Anterior cingulate cortex (tissue), 58 donors: ENCODE data around the gene LIN28B.
"Not testable (repeated sequence)": the region's sequence is repeated elsewhere in the genome, so short reads cannot be mapped to it uniquely, and the experiment has no call there.

Source experiments
- DNase-seq, 58 donors: peaks; one replicate each; lab custom pipeline; 2025; lab: John Stamatoyannopoulos, UW

Gene LIN28B

DNA sequence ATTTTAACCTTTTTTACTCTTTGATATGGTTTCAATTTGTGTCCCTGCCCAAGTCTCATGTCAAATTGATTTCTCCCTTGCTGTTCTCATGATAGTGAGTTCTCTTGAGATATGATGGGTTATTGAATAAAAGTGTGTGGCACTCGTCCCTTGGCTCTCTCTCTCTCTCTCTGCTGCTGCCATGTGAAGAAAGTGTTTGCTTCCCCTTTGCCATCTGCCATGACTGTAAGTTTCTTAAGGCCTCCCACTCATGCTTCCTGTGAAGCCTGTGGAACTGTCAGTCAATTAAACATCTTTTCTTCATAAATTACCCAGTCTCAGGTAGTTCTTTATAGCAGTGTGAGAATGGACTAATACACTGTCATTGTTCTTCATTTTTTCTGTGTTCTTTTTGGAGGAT, 48.5 kb downstream of the LIN28B start:
- DNase-seq = no peak

DNA sequence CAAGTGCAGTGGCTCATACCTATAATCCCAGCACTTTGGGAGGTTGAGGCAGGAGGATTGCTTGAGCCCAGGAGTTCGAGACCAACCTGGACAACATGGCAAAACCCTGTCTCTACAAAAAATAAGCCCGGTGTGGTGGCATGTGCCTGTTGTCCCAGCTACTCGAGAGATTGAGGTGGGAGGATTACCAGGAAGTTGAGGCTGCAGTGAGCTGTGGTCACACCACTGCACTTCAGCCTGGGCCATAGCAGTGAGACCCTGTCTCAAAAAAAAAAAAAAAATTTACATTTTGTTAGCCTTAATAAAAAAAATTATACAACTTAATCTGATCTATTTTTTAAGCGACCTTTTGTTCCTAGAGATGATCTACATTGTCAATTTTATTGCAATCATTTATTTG, 56.6 kb downstream of the LIN28B start:
- DNase-seq = not testable (repeated sequence)

DNA sequence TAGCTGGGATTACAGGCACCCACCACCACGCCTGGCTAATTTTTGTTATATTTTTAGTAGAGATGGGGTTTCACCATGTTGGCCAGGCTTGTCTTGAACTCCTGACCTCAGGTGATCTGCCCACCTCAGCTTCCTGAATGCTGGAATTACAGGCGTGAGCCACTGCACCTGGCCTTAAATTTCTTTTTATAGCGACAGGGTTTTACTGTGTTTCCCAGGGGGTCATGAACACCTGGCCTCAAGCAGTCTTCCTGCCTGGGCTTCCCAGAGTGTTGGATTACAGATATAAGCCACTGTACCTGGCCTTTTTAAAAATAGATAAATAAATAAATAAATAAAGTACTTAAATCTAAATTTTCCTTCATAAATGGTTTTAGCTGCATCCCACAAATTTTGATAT, 57.5 kb downstream of the LIN28B start:
- no peak for DNase-seq

DNA sequence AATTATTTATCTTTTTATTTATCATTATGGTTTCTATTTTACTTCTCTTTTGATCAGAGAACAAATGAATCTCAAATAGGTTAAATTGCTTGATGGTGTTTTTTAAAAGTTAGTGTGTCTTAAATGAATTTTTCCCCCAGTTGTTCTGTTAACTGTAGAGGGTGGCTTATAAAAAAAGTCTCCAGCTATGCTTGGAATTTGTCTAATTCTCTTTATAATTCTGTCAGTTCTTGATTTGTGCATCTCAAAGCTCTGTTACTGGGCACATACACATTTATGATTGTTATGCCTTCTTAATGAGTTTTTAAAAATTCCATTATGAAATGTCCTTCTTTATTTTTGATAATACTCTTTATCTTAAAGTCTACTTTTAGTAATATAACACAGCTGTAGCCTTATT, 58.0 kb downstream of the LIN28B start:
- no peak for DNase-seq

DNA sequence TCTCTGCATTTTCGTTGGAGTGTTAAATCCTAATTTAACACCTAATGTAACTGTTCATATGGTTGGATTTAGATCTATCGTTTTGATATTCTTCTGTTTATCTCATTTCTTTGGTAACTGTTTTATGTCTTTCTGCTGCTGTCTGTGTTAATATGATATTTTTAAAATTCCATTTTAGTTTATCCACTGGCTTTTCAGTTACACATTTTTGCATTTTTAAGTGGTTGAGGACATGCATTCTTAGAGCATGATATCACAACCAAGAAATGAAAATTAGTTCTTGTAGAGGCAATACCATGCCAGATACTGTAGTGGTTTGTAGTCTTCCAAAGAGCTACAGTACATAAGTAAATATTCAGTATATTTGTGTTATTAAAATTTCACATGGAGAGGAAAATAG, 58.6 kb downstream of the LIN28B start:
- DNase-seq = no peak

DNA sequence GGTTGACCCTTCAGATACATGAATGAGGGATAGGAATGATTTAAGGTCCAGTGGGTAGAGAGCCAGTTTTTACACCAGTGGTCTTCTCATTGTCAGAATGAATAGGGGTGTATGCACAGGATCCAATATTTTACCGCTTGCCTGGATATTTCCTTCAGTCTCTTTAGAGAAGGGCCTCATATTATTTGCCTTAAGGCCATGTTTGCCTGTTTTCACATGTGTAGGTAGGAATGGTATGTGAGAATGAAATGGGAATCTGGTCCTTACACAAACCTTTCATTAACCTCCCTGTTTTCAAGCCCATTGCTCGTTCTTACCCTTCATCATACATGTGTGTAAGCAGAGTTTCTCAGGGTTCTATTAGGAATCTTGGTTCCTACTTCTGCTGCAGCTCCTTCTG, 62.4 kb downstream of the LIN28B start:
- DNase-seq = no peak

DNA sequence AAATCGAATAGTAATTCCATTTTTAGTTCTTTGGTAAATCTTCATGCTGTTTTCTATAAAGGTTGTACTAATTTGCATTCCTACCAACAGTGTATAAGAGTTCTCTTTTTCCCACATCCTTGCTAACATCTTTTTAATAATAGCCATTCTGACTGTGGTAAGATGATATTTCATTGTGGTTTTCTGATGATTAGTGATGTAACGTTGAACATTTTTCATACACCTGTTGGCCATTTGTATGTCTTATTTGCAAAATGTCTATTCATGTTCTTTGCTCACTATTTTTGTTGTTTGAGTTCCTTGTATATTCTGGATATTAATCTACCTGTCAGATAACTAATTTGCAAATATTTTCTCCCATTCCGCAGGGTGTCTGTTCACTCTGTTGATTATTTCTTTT, 64.5 kb downstream of the LIN28B start:
- DNase-seq = no peak

DNA sequence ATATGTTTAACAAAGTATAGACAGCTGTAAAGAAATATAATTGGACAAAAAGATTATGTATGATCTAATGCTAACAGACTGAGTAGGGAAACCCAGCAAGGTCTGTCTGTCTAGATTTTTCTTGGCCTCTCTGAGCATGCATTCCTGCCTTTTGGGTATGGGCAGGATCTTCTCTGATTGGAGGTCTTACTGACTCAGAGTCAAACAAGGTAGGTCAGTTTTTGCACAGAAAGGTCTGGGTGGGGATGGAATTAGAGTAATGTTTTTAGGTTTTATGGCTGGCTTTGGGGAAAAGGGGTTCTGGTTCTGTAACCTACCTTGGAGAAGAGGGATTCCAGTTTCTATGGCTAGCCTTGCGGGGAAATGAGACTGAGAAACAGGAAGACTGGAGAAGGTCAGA, 65.5 kb downstream of the LIN28B start:
- no peak for DNase-seq

DNA sequence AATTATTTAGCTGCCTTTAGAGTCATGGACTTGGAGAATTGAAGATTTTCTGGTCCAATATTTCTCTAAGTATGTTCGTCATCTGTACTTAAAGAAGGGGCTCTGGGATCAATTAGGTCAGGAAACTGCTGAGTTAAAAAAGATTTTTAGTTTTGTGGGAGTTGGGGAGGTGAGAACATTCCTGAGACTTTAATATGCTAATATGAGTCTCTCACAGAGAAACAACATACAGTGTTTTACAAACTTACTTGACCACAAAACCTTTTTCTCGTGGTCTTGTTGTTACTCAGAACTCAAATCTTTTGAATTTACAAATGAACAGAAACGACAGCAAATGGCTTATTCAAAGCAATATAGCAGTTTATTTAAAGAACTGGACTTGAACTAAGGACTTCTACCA, 67.9 kb downstream of the LIN28B start:
- DNase-seq = no peak

DNA sequence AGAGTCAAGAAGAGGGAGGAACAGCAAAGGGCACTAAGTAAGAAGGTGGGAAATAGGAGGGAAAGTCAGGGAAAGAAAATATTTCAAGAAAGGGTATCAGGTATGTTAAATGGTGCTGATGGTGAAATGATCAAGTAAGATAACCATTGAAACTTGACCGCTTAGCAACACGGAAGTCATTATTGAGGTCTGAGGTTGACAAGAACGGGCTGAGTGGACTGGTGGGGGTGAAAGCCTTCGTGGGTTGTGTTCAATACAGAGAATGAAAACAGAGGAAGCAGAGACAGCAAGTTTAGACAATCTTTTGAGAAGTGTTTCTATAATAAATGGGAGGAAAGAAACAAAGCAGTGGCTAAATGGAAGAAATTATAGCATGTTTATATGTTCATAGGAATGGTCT, 72.0 kb downstream of the LIN28B start:
- no peak for DNase-seq

DNA sequence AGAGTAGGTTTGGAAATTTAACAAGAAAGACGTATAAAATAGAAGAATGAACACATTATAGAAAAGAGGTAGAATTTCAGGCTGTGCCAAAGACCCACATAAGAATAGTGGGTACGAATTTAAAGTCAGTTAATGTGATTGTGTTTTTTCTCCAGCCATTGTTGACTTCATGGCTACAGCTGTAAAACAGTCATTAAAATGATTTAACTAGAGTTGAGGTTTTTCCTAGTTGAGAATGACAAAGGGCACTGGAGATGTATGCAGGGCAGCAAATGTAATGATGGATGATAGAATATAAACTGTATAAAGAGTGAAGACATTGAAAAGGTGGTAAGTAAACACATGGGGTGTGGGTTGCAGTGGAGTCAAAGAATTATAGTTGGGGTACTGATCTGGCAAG, 72.7 kb downstream of the LIN28B start:
- DNase-seq = no peak

DNA sequence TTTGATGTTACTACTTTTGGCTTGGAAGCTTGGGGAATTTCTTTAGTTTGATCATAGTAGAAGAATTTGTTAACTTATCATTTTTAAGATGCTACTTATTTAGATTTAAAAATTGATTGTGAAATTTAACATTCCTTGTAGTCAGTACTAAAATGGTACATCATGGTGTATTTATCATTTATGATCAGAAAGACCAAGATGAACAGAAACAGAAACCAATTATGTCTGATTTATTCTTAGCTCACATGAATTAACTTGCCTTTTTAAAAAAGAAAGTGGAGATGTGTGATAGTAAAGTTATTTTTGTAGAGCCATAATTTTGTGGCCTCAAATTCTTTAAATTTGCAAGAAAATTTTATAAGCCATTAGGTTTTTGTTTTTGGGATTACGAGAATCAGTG, 77.6 kb downstream of the LIN28B start:
- DNase-seq = no peak

DNA sequence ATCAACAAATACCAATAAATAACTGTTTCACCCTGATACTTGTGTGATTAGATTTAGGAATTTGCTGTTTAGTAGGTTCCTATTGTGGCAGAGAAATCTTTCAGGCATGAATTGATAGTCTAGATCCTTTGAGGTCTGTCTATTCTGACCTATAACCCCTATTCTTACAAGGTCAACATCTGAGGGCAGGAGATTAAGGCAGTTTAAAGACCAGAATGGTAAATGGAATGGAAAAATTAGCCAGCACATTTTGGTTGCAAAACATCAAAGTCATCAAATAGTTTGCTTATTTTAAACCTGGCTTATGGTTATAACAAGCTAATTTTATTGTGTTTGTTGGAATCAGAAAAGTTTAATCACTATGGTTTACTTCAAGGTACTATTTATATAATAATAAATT, 78.4 kb downstream of the LIN28B start:
- no peak for DNase-seq

DNA sequence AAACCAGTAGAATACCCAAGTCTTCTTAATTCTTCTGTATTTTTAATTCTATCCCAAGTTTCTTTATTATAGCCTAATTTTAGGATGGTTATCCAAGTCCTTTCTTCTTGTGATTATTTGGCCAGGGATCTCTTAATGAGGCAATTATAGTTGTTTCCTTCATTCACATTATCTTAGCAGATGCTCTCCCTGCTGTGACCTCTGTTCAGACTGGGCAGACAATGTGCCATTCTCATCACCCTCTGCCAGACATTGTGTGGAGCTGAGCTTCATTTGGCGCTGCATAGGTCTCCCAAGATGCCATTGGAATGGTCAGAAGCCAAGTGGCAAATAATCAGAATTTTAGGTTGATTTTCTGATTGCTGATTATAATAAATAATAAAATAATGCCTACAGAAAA, 79.4 kb downstream of the LIN28B start:
- peak in 1 of 58 donors; percentile 2 for DNase-seq

DNA sequence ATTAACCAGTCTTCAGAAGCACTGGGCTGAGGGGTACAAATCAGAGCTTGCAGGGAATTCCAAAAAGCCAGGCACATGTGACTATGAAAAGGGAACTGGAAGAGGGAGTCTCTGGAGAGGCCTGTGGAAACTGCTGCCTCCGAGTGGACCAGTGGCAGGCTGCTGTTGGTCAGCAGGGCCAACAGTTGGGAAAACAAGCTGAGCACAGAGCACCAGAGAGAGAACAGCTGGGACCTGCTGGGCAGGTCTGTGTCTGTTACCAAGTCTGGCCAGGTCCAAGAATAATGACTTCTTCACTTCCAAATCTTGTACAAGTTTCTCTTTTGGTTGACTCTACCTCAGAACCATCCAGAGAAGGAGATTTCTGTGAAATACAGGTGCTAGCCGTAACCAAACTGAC, 81.4 kb downstream of the LIN28B start:
- peak in 1 of 58 donors; percentile 0 for DNase-seq

DNA sequence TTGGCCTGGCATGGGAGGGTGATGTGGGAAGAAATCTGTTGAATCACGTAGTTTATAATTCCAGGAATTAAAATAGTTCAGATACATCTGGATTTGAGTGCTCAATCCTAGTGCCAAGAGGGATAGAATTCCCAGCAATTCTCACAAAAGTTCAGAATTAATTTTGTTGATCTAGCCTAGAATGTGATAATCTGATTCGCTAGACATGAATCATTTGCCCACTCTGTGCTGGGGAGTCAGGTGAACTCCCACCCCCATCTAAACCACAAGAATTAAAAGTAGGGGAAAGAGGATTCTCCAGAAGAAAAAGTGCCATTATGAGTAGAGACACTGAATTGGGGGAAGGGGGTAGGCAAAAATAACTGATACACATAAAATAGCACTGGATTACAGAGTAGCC, 85.0 kb downstream of the LIN28B start:
- no peak for DNase-seq

DNA sequence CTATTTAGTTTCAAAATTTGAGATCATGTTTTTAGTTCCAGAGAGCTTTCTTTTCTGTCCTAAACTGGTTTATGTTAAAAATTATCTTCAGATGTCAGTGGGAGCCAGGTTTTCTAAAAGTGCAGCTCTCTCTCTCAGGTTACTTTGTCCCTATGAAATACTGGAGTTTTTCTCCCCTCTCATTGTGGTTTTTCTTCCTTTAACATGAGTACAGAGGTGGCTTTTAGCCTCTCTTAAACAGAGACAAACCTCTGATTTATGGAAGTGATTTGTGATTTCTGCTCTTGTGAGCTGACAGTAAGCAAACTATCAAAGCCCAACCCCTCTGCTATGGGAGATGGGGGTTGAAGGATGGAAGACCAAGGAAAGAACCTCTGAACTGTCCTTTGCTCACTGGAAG, 85.7 kb downstream of the LIN28B start:
- DNase-seq = no peak

DNA sequence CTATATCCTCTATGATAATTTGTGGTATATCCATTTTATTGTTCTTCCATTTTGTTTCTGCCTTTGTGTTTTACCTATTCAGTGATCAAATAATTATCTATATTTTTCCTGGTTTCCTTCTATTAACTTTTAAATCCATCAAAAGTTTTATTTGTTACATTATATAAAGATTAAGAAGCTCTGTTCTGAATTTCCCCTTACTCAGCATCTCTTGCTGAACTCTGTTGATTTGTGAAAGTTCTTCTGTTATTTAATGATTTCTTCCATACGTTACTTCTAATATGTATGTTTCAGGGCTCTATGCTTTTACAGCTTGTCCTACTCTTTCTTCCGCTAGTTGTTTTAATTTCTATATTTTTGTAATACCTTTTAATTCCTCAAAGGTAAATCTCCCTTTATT, 87.1 kb downstream of the LIN28B start:
- no peak for DNase-seq

DNA sequence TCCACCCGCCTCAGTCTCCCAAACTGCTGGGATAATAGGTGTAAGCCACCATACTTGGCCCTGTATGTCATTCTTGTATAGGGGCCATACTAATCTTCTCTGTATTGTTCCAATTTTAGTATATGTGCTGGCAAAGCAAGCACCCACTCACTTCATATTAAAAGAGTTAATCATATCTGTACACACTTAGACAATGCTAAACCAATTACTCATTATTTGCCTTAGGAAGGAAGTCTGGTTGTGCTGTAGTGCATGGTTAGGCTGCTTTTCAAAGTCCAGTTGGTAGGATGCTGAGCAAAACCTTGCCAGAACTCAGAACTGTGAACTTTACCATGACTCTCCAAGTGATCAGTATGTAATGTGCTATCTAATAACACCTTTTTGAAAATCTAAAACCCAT, 88.6 kb downstream of the LIN28B start:
- no peak for DNase-seq

DNA sequence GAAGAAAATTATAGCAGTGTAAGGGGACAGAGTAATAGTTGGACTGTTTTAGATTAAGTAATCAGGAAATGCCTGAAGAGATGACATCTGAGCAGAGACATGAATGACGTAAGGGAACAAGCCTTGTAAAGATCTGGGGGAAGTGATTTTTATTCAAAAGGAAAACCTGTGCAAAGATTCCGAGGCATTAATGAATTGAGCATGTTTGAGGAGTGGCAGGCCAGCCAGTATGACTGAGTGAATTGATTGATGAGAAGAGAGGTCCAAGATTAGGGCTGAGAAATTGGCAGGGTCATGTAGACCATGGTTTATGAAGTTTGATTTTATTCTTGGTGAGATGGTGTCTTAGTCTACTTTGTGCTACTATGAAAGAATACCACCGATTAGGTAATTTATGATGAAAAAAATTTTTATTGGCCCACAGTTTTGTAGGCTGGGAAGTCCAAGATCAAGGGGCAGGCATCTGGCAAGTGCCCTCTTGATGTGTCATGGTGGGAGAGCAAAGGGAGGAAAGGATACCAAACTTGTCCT, 95.1 kb downstream of the LIN28B start:
- DNase-seq = no peak

DNA sequence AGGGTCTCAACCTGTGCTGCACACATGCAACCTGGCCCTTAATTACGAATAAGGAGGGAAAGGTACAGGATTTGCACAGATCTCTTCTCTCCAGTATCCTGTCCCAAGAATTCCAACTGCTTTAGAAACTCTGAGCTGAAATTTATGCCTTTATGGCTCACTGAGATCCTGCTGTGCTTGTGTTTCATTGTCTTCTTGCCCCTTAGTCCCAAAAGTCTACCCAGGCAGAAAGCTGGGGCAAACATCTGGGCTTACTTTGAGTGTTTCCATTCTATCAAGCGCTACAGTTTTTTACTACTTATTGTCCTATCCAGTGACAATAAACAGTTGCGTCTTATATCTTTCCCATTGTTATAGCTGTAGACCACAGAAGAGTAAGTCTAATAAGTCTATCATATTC, 99.7 kb downstream of the LIN28B start:
- DNase-seq = no peak

DNA sequence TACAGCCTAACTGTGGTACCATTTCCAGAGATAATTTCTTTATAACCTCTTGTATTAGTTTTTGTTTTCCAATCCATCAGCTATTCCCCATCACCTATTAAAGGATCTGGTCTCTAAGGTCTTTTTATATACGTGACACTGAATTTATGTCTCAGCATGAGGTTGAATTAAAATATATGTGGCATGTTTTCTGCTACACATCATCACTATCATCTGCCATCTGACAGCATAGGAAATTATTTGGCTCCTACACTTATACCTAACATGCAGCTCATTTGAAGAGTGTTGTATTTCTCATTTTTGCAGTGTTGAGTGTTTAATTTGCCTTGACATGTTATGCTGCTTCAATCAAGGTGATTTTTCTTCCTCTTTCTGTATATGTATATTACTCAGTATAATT, 100.3 kb downstream of the LIN28B start:
- DNase-seq = no peak

DNA sequence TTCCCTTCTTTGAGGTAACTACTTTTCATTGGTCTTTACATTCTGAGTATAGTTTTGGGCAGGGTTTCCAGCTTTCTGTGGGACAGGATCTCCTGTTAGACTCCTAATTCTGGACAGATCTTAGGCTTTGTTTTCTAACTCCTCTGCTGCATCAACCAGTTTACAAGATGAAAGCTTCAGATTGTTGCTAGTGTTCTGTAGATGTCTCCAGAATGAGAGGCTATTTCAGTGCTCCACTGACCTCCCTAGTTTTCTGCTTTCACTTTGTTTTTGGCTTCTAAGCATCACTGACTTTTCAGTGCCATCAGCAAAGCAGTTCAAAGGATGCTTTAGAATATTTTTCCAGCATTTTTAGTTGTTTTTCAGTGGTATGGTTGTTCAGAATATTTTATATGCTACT, 101.4 kb downstream of the LIN28B start:
- DNase-seq = no peak

DNA sequence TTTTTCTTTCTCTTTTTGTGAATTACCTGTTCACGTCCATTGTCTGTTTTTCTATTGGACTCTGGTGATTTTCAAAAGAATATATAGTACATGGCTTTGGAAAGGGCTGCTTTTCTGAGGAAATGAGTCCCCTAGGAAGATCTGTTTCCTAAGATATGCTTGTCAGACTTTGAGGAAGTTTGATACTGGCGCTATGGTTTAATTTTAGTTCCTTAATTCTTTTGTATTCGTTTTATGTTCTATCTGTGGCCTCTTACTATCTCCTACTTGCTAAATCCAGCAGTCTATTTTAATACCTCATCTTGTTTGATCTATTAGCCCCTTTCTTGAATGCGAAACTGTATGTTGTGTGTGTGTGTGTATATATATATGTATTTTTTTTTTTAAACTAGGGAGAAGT, 101.9 kb downstream of the LIN28B start:
- DNase-seq = no peak
